Neural progenitor cell (in vitro differentiated cells): ENCODE measurements around the gene THOC2.

Experiments
- CTCF ChIP-seq: fragments of 200-600 bp; sonication (generic); IDR thresholded peaks from 2 replicates; pipeline ENCODE4 v1.5.1; 2017; ENCODE audit warnings: antibody characterized with exemption, mild to moderate bottlenecking
- EZH2phosphoT487 ChIP-seq: fragments of 200-600 bp; sonication (generic); IDR thresholded peaks from 2 replicates; pipeline ENCODE4 v1.6.1; 2017; ENCODE audit warnings: antibody characterized with exemption

GRCh38 chrX:123603491-123603890 lies 129.4 kb downstream of the THOC2 start:
- TF ChIP-seq CTCF = no peak
- no peak for TF ChIP-seq EZH2phosphoT487
